GM12872 (cell line): ENCODE measurements around the gene CLK1.

Experiments used
- CTCF ChIP-seq: IDR thresholded peaks from 3 replicates; pipeline ENCODE4 v1.5.1; 2011; ENCODE audit warnings: low read depth, mild to moderate bottlenecking, low read length, moderate library complexity; ENCODE audit not compliant: insufficient read depth

Gene CLK1

DNA sequence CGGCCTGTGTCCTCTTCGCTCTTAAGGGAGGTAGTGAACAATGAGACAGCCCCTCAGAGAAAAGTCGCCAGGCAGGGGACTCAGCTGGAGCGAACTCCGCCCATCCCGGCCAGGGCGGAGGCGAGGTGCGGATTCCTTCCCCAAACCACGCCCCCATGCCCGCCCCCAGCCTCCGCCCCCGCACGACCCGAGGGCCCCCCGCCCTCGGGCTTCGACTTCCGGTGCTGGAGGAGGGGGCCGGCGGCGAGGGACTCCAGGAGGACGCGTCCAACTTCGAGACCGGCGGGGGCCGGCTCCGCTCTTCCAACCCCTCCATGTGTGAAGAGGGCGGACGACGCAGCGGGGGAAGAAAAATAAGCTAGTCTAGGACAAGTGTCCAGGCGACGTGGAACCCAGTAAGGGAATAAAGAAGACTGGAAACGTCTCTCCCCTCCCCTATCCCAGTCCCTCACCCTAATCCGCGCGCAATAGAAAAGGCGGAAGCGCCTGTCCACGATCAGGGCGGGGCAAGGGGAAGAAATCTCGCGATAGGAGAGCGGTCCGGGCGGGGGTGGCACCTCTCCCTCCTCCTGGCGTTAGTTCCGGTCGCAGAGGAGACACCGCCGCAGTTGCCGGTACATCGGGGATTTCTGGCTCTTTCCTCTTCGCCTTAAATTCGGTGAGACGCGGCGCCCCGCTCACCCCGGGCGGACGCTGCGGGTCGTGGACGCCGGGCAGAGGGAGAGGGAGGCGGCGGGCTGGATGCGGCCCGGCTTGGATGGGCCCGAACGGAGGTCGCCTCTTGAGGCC is 52.9 kb downstream of the CLK1 start, which contains the start of gene BZW1:
Gene BZW1, plus strand, starts transcription at position 578 of the 789 bp plus-strand sequence. CDS start 1,308 bp downstream, outside the sequence.
- no peak for TF ChIP-seq CTCF

GRCh38 chr2:200810998-200811332 is 53.5 kb downstream of the CLK1 start:
- TF ChIP-seq CTCF, result no peak

GRCh38 chr2:200810252-200810997 is 54.0 kb downstream of the CLK1 start:
- TF ChIP-seq CTCF, result no peak

DNA sequence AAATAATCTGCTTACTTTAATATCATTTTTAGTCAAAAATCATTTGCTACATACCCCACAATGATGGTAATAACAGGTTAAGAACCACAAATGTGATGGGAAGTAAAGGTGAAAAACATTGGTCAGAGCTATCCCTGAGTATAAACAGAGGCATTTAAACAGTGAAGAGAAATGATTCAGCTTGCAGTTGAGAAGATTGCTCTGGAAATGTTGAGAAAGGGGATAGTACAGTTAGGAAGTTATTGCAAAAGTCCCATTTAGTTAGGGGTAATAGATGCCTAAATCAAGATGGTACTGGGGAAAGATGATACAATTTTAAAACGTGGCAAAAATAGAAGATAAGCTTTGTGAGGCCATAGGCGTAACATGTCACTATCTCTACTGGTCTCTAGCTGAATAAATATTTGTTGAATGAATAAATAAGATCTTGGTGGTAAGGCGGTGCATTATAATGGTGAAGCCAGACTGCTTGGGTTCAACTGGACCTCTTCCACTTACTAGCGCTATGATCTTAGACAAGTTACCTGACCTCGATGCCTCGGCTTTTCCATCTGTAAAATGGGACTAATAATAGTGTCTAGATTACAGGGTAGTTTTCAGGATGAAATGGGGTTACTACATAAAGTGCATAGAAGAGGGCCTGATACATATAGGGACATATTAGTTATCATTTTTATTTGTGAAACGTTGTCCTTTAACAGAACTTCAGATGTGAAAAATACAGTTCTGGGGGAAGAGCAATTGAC is 54.8 kb downstream of the CLK1 start:
- TF ChIP-seq CTCF, result no peak
